Stimulated activated CD4-positive, alpha-beta T cell treated with anti-CD3 and anti-CD28 coated beads, TNF-alpha, amount 100 ng/mL, for 24 hours (primary cell): ENCODE results near the gene FAM168B.

Experiments
- DNase-seq, 3 experiments: peaks; one replicate each; pipeline ENCODE4 v3.0.0-alpha.2; 2020; ENCODE audit warnings: low read depth in 3 of 3

FAM168B gene

DNA sequence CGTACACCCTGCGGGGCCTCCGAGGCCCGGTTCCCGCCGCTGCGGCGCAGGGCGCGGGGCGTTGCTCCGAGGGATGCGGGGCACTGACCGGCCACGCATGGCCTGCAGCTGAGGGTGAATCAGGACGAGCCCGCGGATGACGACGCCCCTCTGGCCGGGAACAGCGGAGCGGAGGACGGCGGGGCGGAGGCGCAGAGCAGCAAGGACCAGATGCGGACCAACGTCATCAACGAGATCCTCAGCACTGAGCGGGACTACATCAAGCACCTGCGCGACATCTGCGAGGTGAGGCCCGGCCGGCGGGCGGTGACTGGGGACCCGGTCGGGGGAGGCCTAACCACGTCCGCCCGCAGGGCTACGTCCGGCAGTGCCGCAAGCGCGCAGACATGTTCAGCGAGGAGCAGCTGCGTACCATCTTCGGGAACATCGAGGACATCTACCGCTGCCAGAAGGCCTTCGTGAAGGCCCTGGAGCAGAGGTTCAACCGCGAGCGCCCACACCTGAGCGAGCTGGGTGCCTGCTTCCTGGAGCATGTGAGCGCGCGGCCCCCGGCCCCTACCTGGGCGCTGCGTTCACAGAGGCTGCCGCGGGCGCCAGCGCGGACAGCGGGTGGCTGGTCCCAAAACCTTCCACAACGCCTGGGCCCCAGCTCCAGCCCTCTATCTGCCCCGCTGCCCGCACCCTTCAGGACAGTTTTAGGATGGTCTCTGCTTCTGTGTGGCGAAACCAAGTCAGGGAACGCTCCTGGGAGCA, 53.2 kb downstream of the FAM168B start:
- DNase-seq = peak in 1 of 3 experiments; percentile 26

DNA sequence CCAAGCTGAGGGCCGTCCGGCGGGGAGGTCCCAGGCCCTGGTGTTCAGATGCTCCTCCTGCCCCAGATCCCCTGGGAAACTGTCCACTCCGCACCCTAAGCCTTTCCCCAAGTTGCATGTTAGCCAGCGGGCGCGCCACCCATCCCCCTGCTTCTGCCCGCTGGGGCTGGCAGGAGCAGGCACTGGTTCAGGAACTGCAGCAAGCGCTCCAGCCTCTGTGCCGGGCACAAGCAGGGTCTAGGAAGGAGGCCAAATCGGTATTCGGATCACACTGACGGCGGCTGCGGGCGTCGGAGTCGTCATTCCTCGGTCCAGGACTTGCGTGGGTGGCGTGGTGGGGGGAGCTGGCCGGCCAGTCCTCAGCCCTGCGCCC, 53.7 kb downstream of the FAM168B start:
- DNase-seq = no peak

DNA sequence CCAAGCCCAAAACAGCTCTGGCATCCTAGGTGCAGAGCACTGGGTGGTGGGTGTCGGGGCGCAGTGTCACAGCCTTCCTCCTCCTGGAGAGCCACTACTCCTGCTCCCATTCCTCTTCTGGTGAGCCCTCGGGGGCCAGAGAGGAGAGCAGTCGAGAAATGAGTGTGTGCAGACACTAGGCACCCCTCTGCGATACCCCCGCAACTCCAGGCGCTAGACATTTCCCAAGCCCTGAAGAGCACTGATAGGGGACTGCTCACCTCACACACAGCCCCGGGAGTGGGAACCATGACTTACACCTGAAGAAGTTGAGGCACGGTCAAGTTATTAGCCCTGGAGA, 54.2 kb downstream of the FAM168B start:
- DNase-seq = no peak

DNA sequence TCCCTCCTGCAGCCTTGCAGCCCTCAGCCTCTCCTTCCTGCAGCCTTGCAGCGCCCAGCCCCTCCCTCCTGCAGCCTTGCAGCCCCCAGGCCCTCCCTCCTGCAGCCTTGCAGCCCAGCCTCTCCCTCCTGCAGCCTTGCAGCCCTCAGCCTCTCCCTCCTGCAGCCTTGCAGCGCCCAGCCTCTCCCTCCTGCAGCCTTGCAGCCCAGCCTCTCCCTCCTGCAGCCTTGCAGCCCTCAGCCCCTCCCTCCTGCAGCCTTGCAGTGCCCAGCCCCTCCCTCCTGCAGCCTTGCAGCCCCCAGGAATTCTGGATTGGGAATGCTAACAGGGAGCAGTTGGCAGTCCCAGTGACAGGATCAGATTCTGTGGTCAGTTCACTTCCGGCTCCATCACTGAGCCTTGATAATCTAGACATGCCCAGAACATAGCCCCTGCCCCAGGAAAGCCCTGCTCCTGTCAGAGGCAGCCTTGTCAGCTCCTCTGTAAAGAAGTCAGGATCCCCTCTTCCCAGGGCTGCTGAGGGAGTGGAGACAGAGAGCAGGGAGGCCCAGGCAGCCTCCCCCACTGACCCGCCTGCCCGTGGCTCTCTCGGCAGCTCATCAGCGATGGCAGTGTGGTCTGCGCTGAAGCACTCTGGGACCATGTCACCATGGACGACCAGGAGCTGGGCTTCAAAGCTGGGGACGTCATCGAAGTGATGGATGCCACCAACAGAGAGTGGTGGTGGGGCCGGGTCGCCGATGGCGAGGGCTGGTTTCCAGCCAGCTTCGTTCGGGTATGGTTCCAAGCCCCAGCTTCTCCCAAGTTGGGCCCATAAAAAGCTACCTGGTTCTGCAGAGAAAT, 54.8 kb downstream of the FAM168B start:
- no peak for DNase-seq

DNA sequence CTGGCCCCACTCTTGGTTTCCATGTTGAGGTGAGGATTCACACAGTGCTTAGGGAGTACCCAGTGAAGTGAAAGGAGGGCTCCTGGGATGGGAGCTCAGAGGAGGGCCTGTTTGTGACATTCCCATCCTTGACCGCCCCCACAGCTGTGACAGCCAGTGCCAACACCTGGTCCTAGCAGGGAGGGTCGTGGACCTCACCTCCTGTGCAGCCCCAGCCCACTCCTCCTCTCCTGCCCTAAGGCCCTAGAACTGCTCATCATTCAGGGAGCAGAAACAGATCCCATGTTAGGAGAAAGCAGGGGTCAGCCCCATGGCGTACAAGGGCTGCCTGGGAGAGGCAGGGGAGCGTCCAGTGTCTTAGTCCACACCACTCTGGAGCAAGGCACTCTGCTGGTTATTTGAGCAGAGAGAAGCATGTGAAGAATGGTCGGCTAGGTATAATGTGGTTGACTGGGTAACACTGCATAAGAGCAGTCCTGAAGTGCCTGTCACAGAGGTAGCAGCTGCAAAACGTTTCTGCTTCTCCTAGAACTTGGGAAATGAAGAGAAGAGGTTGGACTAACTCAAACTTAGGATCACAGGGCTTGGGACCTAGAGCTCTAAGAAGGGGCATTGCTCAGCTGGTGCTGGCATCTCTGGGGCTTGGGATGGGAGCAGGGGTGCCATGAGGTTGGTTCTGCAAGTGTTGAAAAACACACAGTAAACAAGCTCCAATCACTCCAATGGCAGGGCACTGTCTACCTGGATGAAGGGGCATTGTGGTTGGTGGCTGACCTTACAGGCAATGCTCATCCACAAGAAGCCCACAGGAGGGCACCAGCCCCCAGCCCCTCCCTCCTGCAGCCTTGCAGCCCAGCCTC, 55.6 kb downstream of the FAM168B start:
- no peak for DNase-seq

DNA sequence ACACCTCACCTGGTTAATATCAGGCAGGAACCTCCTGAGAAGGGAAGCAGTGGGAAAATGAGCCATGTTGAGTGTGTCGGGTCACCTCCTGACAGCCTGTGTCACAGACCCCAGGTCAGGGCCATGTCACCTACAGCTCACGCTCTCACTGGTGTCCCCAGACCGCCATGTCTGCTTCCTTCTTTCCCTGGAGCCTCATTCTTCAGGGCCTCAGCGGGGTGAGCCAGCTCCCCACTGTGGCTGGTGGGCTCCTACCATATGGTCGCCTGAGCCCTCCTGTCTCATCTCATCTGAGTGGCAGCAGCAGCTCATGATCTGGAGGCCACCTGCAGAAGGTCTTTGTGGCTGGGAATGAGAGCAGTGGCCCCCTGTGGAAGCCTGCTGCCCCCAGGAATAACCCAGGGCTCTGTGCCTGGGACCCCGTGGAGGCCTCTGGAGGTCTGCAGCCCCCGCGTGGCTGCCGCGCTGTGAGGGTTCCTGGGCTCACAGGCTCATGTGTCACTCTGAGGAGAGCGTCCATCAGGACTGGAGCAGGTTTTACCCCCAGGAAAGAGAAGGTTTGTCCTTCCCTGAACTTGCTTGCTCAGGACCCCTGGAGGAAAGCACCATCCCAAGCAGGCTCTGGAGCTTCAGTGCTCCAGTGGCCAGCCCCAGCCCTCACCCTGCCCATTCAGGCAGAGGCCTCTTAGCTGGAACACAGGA, 56.4 kb downstream of the FAM168B start:
- no peak for DNase-seq

DNA sequence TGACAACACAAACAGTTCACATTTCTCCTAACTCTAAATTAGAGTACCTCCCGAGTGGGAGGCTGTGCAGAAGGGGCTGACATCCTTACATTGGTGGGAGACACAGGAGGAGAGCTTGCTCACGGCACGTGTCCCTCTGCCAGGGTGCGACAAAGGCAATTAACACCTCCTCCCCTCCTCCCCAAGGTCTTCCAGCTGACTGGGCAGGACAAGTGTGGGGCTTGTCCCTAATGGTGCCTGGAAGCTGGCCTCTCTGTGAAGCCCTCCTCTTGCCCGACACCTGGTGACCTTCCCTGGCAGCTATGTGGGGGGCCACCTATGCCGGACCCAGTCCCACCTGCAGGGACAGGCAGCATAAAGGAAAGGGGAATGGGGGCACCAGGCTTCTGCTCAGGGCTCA, 57.0 kb downstream of the FAM168B start:
- DNase-seq = no peak

DNA sequence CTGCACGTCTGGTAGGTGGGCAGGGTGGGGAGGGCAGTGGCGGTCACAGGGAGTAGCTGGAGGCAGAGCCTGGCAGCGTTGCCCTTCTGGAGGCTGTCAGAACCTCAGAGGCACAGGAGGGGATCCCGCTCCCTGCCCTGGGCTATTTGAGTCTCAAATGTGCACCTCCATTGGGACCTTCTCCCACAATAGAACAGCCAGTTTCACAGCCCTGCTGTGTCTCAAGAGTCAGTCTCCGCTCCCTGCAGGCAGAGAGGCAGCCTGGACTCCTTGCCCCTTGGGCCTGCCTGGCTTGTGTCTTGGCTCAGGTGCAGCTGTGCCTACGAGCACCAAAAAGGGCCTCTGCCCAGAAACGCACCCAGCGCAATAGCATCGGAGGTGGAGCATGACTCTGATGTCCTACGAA, 57.4 kb downstream of the FAM168B start:
- DNase-seq = no peak

DNA sequence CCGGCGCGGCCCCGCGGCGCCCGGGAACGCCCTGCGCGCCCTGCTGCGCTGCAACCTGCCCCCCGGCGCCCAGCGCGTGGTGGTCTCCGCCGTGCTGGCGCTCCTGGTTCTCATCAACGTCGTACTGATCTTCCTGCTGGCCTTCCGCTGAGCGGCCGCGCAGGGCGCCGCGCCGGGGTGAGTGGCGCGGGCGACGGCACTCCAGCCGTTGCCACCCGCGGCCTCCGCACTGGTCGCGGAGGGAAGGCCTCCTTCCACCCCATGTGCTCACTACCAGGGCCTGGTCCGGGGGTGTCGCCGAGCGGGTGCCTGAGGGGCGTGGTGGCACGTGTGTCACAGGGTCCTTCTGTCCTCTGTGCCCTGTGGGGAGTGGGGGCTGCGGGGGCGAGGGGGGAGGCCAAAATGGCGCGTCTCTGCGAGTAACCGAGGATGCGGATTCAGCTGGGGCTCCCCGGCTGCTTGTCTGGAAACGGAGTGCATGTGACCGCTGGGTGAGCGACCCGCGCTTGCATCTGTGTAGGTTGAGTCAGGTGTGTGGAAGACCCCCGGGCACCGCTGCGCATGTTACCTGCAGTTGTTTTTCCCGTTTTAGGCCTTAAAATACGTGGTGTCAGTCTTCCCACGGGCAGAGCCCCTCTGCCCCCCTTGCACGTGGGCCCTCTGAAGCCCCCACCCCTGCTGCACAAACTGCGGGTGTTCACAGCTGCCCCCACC, 58.0 kb downstream of the FAM168B start:
- DNase-seq = no peak

DNA sequence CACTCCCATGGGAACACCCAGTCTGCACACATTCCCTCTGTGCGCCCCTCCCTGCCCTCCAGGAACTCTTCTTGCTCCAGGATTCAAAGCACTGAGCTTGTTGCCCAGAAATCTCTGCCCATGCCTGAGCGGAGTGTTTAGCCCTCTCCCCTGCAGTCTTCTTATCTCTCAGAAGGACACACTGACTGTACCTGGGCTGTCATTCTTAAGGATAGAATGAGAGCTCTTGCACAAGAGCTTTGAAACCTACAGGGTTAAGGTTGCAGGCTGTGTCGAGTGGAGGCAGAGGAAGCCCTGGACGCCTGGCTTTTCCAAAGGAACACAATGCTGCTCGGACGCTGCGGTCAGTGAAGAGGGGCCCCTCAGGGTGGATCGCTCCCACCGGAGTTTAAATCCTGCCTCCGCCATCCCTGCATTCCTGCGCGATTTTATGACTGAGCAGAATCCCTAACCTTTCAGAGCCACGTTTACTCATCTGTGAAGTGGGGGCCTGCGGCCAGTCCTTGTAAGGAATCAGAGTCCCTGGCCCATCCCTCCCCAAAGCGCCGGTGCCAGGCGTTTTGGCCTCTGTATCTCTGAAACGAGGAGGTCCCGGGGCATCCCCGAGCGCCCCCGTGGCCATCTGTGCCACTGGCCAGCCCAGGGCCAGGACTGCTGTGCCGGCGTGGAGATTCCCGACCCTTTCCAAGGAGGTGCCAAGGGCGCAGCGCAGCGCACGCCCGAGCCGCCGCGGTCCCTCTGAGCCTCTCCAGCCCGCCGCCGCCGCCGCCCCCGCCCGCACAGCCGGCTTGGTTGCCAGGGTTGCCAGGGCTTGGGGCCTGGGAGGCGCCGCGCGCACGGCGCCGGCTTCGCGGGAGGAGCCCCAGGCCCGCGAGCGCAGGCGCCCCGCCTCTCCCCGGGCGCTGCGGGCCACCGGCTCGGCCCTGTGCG, 58.9 kb downstream of the FAM168B start:
- DNase-seq = peak in 1 of 3 experiments; percentile 33

DNA sequence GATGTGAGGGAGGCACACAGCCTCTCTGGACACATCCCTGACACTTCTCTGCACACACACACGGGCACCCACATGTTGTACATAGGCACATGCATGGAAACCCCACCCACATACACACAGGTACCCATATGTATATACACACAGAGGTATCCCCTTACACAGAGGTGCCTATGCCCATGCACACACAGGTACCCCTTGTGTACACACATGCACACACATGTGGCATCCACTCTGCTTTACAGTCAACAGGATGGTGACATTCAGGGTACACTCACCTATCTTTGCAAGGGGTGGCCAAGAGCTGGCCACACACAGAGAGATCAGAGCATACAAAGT, 59.5 kb downstream of the FAM168B start:
- DNase-seq = no peak

DNA sequence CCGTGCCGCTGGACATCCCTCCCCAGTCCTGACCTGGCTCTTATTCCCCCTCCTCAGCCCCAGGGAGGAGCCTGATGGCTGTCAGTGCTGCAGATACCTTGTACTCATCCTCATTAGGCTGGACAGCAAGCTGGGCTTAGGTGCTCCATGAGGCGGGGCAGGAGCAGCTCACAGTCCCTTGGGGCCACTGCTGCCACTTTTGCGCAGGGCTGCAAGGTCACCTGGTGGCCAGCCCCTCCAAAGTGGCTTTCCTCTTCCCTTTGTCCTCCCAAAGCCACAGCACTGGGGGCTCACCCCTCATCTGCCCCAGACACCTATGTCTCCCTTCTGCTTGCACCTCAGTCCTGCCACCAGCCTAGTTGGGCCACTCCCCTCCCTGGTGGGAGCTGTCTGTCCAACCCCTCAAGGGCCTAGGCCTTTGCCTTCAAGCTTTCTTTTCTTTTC, 60.8 kb downstream of the FAM168B start:
- no peak for DNase-seq

DNA sequence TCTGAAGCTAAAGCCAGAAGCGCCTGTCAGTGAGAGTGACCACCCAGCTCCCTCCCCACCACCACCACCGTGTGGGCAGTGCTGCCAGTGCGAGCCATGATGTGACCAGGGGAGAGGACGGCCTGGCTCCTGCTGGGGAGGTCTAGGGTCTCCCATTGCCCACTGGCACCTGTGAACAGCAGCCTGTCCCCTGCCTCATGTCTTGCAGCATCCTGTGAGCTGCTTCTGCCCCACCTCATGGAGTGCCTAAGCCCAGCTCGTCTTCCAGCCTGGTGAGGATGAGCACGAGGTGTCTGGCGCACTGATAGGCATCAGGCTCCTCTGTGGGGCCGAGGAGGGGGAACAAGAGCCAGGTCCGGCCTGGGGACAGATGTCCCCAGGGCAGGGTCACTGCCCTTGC, 61.4 kb downstream of the FAM168B start:
- no peak for DNase-seq

DNA sequence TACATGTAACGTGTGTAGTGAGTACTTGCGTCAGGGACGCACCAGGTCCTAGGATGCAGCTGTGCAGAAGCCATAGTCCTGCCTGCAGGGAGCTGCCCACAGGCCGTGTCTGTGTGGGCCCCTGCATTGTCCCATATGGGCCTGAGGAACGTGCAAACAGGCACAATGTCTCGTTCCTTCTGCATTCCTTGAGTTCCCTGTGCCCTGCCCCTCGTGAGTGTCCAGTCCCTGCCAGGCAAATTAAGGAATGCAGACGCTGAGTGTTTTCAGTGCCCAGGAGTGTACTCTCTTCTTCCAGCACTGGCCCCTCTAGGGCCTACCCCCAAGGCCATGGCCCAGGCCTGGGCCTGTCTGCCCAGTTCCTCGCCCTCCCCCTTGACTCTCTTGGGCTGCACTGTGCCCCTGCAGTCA, 61.8 kb downstream of the FAM168B start:
- no peak for DNase-seq

DNA sequence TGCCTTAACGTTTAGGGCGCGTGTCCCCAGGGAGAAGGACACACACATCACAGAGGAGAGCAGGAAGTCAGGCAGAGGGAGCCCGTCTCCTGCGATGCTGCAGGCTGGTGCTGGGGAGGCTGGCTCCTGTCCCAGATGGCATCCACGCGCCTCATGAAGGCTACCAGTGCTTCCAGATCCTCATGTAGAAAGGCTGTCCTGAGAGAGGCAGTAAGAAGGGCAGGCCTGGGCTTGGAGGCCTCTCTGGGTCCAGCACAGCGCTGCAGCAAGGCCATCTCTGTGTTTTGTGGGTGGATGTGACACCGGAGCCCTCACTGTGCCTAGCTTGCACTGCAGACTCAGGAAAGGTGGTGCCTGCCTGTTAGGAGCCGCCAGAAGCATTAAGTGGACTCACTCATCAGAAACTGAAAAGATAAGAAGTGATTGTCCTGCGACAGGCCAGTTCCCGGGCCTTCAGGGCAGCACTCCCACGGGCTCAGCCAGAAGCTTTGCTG, 62.7 kb downstream of the FAM168B start:
- DNase-seq = no peak

DNA sequence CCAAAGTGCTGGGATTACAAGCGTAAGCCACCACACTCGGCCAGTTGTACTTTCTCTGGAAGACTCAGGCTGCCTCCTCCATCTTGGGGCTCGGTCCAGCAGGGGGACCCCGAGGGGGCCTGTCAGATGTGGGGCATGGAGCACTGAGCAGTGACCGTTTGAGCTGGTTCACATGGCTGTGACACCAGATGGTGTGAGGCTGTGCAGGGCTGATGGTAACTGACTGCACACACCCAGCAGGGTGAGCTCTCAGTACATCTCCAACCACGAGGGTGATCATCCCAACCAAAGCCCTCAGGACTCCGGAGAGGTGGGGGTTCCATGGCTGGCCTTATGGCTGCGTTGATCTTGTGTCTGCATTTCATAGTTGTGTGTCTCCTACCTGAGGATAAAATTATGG, 63.4 kb downstream of the FAM168B start:
- no peak for DNase-seq

DNA sequence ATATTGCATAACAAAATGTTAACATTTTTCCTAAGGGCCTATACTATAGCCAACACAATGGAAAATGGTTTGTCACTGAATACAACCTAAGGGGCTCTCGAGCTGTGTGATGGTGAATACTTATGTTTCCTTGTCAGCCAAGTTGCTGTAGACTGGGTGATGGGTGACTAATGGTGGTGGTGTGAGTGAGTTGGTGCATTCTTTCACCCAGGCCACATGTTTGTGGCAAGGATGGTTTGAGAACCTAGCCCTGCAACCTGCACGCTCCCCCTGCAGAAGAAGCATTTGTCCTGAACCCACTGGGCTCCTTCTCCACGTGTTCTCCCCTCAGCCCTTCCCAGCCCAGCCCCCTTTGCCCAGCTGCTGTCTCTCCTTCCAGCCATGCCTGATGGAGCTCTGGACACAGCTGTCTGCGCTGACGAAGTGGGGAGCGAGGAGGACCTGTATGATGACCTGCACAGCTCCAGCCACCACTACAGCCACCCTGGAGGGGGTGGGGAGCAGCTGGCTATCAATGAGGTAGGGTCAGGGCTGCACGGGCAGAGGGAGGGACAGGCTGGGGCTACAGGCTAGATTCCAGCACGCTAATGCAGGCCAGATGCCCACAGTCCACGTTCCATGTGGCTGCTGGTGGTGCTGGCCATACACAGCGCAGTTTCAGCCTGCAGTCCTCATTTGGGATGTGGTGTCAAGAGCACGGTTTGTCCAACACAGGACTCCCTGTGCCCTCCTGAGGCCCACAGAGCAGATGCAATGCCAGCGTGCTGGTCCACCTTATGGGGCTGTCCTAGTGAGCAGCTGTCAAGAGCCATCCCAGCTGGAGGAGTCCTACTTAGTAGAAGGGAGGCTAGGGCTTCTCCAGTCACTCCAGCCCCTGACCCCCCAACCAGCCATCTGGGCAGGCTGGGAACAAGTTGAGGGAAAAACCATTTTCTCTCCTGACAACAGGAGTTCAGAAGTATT, 65.4 kb downstream of the FAM168B start:
- DNase-seq = no peak

DNA sequence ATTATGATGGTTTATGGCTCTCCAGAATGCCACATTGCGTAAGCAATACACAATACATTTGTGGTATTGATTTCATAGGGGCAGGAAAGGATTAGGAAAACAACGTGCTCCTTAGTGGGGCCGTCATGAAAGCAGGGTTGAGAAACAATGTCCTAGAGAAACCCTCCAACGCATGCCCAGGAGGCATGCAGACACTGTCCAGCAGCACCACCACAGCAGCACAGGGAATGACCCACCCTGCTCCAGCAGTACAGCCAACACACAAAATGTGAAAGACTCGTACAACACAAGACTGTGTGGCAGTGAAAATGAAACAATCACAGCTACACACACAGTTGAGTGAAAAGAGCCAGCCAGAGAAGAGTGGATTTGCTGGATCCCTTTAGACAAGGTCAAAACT, 66.3 kb downstream of the FAM168B start:
- no peak for DNase-seq

DNA sequence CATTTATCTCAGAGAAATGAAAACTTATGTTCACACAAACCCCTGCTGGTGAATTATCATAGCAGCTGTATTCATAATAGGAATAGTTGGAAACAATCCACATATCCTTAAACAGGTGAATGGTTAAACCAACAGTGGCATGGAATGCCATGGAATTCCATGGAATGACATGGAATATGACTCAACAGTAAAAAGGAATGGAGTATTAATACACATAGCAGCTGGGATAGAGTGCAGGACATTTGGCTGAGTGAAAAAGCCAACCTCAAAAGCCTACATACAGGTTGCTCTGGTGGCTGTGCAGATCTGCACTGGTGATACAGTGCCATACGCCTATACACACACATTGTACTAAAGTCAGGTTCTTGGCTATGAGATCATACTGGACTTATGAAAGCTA, 69.5 kb downstream of the FAM168B start:
- no peak for DNase-seq
